Keratinocyte (primary cell): ENCODE results near the gene MYO10. TPM values are rescaled to one million over a fixed set of nuclear protein-coding genes. Genes with fewer than 3 reads are reported as not detected.

Experiments
- DNase-seq: peaks from one replicate; pipeline ENCODE4 v3.0.0-alpha.2; 2011; ENCODE audit warnings: low read depth, missing footprints, low spot score
- FAIRE-seq: peaks from 2 replicates; lab custom pipeline; 2011; peaks lifted over from hg19 to GRCh38; lab: Jason Lieb, UNC
- H2AFZ ChIP-seq: 2 replicates; pipeline ENCODE4 v1.6.0; 2012; ENCODE audit warnings: low read length, control low read depth, inconsistent platforms; ENCODE audit not compliant: control insufficient read depth
- H3K27ac ChIP-seq: 2 replicates; pipeline ENCODE4 v1.5.1; 2011; ENCODE audit warnings: low read length; ENCODE audit not compliant: control insufficient read depth, insufficient read depth
- H3K27me3 ChIP-seq: 3 replicates; pipeline ENCODE4 v1.6.0; 2011; ENCODE audit warnings: low read length; ENCODE audit not compliant: control insufficient read depth, insufficient read depth; ENCODE audit errors: extremely low read depth
- H3K36me3 ChIP-seq, 2 experiments: 2 replicates in 1 of 2; 3 replicates in 1 of 2; pipeline ENCODE4 v1.5.1; 2011; ENCODE audit warnings: low read length in 2 of 2, mild to moderate bottlenecking in 1 of 2; ENCODE audit not compliant: control insufficient read depth in 2 of 2, insufficient read depth in 2 of 2; ENCODE audit errors: extremely low read depth in 1 of 2
- H3K4me1 ChIP-seq: 3 replicates; pipeline ENCODE4 v1.5.1; 2011; ENCODE audit warnings: low read length; ENCODE audit not compliant: control insufficient read depth, insufficient read depth; ENCODE audit errors: extremely low read depth
- H3K4me2 ChIP-seq: 3 replicates; pipeline ENCODE4 v1.6.0; 2011; ENCODE audit warnings: low read depth, low read length; ENCODE audit not compliant: control insufficient read depth, insufficient read depth; ENCODE audit errors: extremely low read depth
- H3K4me3 ChIP-seq, 3 experiments: fragments of 200-600 bp in 1 of 3; sonication (generic) in 1 of 3; 2 replicates in 2 of 3; 3 replicates in 1 of 3; pipeline ENCODE4 v1.5.1; 2011 to 2016; ENCODE audit warnings: low read length in 3 of 3, mild to moderate bottlenecking in 3 of 3, control low read depth in 2 of 3, inconsistent platforms in 1 of 3, low read depth in 1 of 3, mixed read lengths in 1 of 3, mixed run types in 1 of 3, moderate library complexity in 1 of 3; ENCODE audit not compliant: control insufficient read depth in 2 of 3, insufficient read depth in 2 of 3; ENCODE audit errors: extremely low read depth in 1 of 3
- H3K79me2 ChIP-seq: 2 replicates; pipeline ENCODE4 v1.6.0; 2012; ENCODE audit warnings: low read length; ENCODE audit not compliant: control insufficient read depth, insufficient read depth
- H3K9ac ChIP-seq: 3 replicates; pipeline ENCODE4 v1.6.0; 2011; ENCODE audit warnings: low read length; ENCODE audit not compliant: control insufficient read depth, insufficient read depth; ENCODE audit errors: extremely low read depth
- H3K9me1 ChIP-seq: 3 replicates; pipeline ENCODE4 v1.6.0; 2011; ENCODE audit warnings: low read length; ENCODE audit not compliant: control insufficient read depth, insufficient read depth; ENCODE audit errors: extremely low read depth
- H3K9me3 ChIP-seq: 2 replicates; pipeline ENCODE4 v1.5.1; 2012; ENCODE audit warnings: low read depth, low read length; ENCODE audit not compliant: control insufficient read depth
- H4K20me1 ChIP-seq: 3 replicates; pipeline ENCODE4 v1.6.0; 2011; ENCODE audit warnings: low read length; ENCODE audit not compliant: control insufficient read depth, insufficient read depth; ENCODE audit errors: extremely low read depth
- EZH2 ChIP-seq: IDR thresholded peaks from one replicate; pipeline ENCODE4 v1.6.1; 2012; ENCODE audit warnings: inconsistent platforms, mild to moderate bottlenecking, low read length, moderate library complexity
- dilution Hi-C: fragments of 300-500 bp; cut with MboI; formaldehyde crosslinking; loops from one replicate; pipeline ENCODE4 v1.7.0; 2020; ENCODE audit warnings: low sequenced_read_pairs; ENCODE audit not compliant: extremely low pct_ligation_motif_present
- polyA plus RNA-seq, 5 experiments: library from polyadenylated mRNA; depleted of rRNA in 3 of 5; stranded (reverse) in 3 of 5; stranded (forward) in 1 of 5; unstranded in 1 of 5; fragments of >200 nt; gene quantifications; 1 replicate in 1 of 5; 2 replicates in 3 of 5; 3 replicates in 1 of 5; pipeline versions ENCODE4 v1.2.1 to v1.2.3, GENCODE V29; 2011 to 2012; ENCODE audit warnings: missing spikeins in 2 of 5, low read depth in 1 of 5, low replicate concordance in 1 of 5
- TF ChIP-seq, protein P1 (sequence below), 3 experiments: IDR thresholded peaks in 1 of 3; conservative IDR thresholded peaks in 1 of 3; optimal IDR thresholded peaks in 1 of 3; 2 replicates in 2 of 3; 3 replicates in 1 of 3; pipeline versions ENCODE3 to v1.5.1; 2011; ENCODE audit warnings: low read length in 3 of 3, mild to moderate bottlenecking in 3 of 3, moderate library complexity in 2 of 3, control low read depth in 1 of 3, inconsistent platforms in 1 of 3; ENCODE audit not compliant: insufficient read depth in 2 of 3; ENCODE audit errors: extremely low read depth in 1 of 3

The MYO10 gene
- polyA plus RNA-seq, 1 donor (not counting 4 experiments of a cell fraction or from before 2014, with no cell fraction given), result 22.0 TPM

DNA sequence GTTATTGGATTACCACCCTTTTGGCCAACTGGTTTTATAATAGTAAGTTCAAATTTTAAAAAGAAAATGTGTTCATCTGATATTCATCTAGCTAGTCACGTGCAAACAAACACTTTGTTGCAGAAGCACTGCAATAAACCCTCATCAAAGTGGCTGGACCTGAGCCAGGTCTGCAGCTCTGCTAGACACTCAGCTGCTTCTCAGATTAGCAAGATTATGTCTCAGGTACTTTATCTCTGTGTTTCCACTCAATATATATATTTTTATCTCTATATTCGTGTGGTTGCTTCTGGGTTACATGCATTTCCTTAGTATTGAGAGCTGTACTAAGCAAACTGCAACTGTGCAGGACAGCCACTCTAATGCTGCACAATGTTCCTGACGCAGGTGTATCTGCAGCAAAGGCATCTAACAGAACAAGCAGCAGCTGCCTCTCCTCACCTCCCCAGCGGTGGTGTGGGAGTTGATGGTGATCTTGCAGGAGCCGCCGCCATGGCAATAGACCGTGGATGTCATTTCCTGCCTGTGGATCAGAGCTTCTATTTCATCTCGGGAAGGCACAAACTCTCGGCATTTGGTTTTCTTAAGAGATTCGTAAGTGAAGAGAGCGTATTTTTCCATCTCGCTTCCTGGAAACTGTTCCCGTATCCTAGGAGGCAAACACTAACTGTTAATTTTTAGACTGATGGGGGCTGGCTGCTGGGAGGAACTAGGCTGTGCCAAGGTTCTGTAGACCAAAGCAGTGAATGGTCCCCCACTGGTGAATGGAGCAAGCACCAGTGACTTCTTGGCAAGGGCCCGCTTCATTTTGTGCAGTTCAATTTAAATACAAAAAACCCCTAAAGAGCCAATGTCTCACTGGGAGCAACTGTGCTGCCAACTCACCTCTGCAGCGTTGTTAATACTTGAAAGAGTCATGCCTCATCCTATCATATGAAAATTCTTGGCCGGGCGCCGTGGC lies 262.6 kb downstream of the MYO10 start:
- no peak overlapping the region for H3K9ac ChIP-seq
- dilution Hi-C loops, result no loop called here
- no peak overlapping the region for H3K4me3 ChIP-seq
- no peaks in the 10 kb centered on the region for H3K9me1 ChIP-seq
- H3K9me3 ChIP-seq, result no peaks in the 10 kb centered on the region
- FAIRE-seq (peak; percentile 36), DNase-seq (no peak)
- H3K36me3 ChIP-seq, result peaks cover 34 to 37% of the 10 kb centered on the region in 2 experiments
- H3K27ac ChIP-seq, result peak overlapping the region; percentile 47
- TF ChIP-seq EZH2, result no peak
- TF ChIP-seq, protein P1, sequence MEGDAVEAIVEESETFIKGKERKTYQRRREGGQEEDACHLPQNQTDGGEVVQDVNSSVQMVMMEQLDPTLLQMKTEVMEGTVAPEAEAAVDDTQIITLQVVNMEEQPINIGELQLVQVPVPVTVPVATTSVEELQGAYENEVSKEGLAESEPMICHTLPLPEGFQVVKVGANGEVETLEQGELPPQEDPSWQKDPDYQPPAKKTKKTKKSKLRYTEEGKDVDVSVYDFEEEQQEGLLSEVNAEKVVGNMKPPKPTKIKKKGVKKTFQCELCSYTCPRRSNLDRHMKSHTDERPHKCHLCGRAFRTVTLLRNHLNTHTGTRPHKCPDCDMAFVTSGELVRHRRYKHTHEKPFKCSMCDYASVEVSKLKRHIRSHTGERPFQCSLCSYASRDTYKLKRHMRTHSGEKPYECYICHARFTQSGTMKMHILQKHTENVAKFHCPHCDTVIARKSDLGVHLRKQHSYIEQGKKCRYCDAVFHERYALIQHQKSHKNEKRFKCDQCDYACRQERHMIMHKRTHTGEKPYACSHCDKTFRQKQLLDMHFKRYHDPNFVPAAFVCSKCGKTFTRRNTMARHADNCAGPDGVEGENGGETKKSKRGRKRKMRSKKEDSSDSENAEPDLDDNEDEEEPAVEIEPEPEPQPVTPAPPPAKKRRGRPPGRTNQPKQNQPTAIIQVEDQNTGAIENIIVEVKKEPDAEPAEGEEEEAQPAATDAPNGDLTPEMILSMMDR (optimal IDR thresholded peaks at IDR 0.05 in 1 of 3, IDR thresholded peaks at IDR 0.05 in 1 of 3, conservative IDR thresholded peaks at IDR 0.05 in 1 of 3; ENCODE audit: extremely low read depth in 1 of 3, insufficient read depth in 2 of 3, low read length in 3 of 3), result no peak
- H3K4me1 ChIP-seq, result peaks cover 19% of the 10 kb centered on the region
- no peaks in the 10 kb centered on the region for H3K79me2 ChIP-seq
- H4K20me1 ChIP-seq, result no peaks in the 10 kb centered on the region
- no peak overlapping the region for H2AFZ ChIP-seq
- H3K4me2 ChIP-seq, result no peak overlapping the region
- no peaks in the 10 kb centered on the region for H3K27me3 ChIP-seq

DNA sequence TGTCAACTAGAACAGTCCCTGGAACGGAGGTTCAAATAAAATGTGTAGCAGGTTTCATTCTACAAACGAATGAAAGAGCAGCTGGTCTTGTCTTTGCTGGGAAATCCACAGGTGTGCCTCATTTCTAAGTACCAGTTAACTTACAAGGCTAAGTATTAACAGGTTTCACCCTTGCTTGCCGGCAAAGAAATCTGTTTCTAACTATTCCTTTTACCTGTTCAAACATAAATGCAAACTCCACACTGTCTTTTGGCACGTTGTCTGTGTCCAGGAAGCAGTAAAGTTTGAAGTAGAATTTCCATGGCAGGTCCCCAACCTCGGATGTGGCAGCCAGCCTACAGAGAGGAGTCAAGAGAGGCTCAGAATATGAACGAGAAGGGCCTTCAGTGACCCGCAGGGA lies 264.9 kb downstream of the MYO10 start:
- Histone ChIP-seq H4K20me1 (no peaks in the 10 kb centered on the region), H2AFZ (no peak overlapping the region), H3K27me3 (no peaks in the 10 kb centered on the region), H3K4me2 (no peak overlapping the region), H3K9me3 (no peaks in the 10 kb centered on the region), H3K4me3 (no peak overlapping the region), H3K79me2 (no peaks in the 10 kb centered on the region), H3K4me1 (peaks cover 19% of the 10 kb centered on the region), H3K27ac (no peak overlapping the region), H3K9ac (no peak overlapping the region), H3K36me3 (peaks cover 45 to 50% of the 10 kb centered on the region in 2 experiments), H3K9me1 (no peaks in the 10 kb centered on the region)
- TF ChIP-seq, protein P1 (optimal IDR thresholded peaks at IDR 0.05 in 1 of 3, IDR thresholded peaks at IDR 0.05 in 1 of 3, conservative IDR thresholded peaks at IDR 0.05 in 1 of 3; ENCODE audit: extremely low read depth in 1 of 3, insufficient read depth in 2 of 3, low read length in 3 of 3), result no peak
- TF ChIP-seq EZH2, result no peak
- dilution Hi-C loops, result no loop called here
- FAIRE-seq (no peak), DNase-seq (no peak)
